HG02678 (cell line): ENCODE data around the gene CEP250.
"Not testable (repeated sequence)": the region's sequence is repeated elsewhere in the genome, so short reads cannot be mapped to it uniquely, and the experiment has no call there.

Experiments used
- ATAC-seq: cut with Tn5 transposase; IDR thresholded peaks from one replicate; pipeline ENCODE4 v1.9.1; 2021; ENCODE audit warnings: mild to moderate bottlenecking, moderate library complexity; ENCODE audit not compliant: unreplicated experiment

The CEP250 gene

GRCh38 chr20:35517767-35518166 lies 62.4 kb downstream of the CEP250 start:
- not testable (repeated sequence) for ATAC-seq

DNA sequence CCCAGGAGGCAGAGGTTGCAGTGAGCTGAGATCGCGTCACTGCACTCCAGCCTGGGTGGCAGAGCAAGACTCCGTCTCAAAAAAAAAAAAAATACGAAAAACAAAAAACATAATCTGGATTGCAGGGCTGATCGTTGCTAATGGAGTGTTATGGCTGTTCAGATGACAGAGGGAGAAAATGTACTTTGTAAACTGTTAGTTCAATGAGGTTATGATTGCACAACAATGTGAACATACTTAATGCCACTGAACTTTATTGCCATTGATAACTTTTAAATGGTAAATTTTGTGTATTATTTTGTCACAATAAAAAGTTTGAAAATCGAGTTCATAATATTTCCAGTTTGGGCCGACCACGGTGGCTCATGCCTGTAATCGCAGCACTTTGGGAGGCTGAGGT lies 63.6 kb downstream of the CEP250 start:
- ATAC-seq, result no peak

DNA sequence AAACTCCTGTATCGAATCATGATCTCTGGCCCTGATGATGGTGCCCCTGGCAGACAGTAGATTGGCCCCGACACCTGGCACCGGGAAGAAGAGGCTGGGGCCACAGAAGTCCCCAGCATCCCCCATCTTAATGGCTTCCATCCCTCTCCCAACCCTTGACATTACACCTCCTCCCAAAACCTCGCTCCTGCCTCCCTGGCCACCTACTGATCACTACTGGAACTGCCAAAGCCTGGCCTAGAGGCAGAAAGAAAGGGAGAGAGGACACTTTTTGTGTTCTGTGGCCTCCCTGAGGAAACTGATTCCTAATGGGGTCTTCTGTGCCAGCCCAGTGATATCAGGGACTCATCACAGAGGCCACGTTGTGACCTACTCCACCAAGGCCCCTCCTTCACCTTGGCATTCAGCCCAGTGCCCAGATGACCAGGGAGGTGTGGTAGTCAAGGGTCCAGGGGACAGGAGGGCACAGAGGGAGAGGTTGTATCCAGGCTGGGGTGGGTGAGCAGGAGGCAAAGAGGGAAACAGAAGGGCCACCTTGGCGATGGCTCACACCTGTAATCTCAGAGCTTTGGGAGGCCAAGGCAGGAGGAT lies 68.0 kb downstream of the CEP250 start:
- no peak for ATAC-seq

DNA sequence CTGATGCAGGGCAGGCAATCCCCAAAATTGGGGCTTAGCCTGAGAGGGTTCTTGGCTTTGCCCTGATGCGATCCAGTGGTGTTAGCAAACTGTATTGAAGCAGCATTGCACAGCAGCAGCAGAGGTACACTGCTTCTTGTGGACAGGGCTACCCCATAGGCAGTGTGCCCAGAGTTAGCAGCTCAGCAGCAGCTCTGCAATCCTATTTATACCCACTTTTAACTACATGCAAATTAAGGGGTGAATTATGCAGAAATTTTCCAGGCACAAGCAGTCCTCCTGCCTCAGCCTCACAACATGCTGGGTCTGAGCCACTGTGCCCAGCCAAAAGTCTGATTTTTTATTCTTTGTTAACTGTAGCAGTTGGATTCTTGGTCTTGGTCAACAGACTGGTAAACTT lies 70.2 kb downstream of the CEP250 start:
- ATAC-seq, result no peak

GRCh38 chr20:35527122-35527769 lies 71.8 kb downstream of the CEP250 start:
- ATAC-seq, result no peak

- no peak for ATAC-seq
These were observed 74.2 kb downstream of the CEP250 start, which contains the start of gene C20orf173 for GRCh38 chr20:35529552-35529951. C20orf173 (minus strand) TSS chr20:35529652; CDS start chr20:35529373, 279 bp downstream.

DNA sequence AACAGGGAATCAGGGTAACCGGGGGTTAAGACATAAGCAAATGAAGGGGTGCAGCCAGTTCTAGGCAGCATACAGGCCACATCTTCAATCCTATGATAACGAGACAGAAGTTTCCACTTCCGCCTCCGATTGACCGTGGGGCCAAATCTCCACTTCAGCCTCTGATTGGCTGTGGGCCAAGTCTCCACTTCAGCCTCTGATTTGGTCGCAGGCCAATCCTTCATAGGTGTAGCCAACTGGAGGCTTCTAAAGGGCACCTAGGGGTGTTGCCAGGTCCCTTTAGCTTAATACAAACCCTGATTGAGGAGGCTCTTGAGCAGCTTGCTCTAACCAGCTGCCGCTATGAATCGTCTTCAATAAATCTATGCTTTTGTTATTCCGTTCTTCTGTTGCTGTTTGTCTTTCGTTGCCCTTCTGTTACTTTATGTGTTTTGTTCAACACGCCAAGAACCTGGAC lies 84.4 kb downstream of the CEP250 start:
- ATAC-seq, result peak; percentile 74

DNA sequence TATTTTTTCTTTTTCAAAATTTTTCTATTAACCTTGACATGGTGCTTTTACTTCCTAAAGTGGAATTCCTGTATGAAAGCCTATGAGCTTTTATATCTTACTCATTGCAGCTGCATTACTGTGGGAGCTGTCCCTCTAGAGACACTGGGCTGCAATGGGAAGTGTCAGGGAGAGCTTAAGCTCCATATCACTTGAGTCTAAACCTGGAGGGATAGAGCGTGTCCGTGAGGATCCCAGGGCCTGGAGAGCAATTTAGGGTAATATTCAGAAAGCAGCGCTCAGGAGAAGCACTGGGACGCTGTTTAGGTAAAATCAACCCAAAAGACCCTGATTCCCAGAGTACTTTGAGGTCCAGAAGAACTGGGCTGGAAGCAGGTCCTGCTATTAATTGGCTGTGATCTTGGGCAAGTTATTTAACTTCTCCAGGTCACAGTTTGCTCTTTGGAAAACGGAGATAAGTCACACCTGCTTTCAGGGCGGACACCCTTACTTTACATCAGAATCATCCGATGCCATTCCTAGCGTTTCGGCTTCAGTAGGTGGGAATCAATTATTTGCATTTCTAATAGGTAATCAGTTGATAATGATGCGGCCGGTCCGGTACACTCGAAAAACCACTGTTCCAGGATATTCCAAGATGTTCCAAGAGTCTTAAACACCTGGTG lies 85.9 kb downstream of the CEP250 start:
- no peak for ATAC-seq

DNA sequence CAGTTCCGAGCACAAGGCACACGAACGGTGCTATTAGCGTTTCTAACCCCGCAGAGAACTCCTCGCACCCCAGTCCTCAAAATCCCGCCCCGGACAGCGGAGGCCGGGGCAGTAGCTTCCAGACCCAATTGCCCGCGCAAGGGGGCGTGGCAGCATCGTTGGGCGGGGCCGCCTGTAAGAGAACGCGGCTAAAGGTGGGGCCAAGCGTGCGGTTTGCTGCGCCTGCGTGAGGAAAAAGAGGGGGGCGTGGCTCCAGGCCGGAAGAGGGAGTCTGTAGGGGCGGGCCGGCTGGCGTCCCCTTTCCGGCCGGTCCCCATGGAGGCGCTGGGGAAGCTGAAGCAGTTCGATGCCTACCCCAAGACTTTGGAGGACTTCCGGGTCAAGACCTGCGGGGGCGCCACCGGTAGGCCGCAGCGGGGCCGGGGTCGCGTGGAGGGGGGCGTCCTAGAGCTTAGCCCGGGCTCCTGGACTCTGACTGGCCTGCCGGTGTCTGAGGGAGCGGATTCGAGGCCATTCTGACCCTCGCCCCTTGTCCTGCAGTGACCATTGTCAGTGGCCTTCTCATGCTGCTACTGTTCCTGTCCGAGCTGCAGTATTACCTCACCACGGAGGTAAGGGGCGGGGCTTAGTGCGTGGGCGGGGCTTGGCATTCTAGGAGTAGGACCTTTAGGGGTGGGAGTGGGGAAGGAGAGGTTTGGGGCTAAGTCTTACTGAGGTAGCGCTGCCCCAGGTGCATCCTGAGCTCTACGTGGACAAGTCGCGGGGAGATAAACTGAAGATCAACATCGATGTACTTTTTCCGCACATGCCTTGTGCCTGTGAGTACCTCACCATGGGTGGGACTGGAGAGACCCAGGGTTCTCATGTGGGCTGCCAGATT lies 86.6 kb downstream of the CEP250 start, which contains the start of gene ERGIC3:
TSS of gene ERGIC3 (plus strand) at position 296 of the 880 bp plus-strand sequence. CDS start at position 316, 20 bp downstream.
- ATAC-seq, result peak; percentile 84

DNA sequence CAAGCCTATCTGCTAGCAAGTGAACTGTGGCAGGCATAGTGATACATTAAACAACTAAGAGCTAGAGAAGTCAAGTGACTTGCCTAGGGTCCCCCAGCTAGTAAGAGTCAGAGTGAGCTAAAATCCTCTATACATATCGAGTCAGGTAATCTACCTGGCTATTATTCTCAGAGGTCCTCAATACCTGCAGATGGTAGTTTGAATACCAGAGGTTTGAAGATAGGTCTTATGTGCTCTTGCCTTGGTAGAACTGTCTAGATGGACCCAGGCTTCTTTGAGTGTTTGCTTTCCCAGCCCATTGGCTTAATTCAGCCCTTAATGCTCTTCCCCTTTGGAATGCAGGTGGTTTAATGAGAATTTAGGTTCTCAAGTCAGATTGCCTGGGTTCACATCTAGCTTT lies 87.6 kb downstream of the CEP250 start:
- no peak for ATAC-seq

- ATAC-seq, result no peak
These were observed 89.0 kb downstream of the CEP250 start for GRCh38 chr20:35544436-35544835.

DNA sequence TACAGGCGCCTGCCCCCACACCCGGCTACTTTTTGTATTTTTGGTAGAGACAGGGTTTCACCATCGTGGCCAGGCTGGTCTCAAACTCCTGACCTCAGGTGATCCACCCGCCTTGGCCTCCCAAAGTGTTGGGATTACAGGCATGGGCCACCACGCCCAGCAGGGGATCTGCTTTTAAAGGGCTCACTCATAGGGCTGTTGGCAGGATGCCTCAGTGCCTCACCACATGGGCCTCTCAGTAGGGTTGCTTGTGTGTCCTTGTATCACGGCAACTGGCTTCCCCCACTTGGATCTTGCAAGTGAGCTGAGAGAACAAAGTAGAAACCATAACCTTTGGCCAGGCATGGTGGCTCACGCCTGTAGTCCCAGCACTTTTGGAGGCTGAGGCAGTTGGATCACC lies 89.5 kb downstream of the CEP250 start:
- ATAC-seq, result not testable (repeated sequence)

GRCh38 chr20:35546127-35546526 lies 90.7 kb downstream of the CEP250 start:
- ATAC-seq, result no peak

GRCh38 chr20:35547329-35547728 lies 91.9 kb downstream of the CEP250 start:
- no peak for ATAC-seq

- ATAC-seq, result no peak
These were observed 96.1 kb downstream of the CEP250 start for GRCh38 chr20:35551503-35551902.

- no peak for ATAC-seq
These were observed 97.5 kb downstream of the CEP250 start for GRCh38 chr20:35552914-35553313.

DNA sequence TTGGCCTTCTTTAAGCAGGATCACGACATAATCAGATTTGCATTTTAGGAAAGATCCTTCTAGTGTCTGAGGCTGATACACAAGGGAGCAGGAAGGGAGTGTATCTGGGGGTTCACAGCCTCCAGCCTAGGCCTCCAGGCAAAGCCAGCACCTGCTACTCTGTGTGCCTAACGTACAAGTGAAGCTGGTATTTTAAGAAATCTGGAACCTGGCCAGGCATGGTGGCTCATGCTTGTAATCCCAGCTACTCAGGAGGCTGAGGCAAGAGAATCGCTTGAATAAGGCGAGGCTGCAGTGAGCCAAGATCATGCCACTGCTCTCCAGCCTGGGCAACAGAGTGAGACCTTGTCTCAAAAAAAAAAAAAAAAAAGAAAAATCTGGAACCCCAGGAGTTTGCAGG lies 100.1 kb downstream of the CEP250 start:
- ATAC-seq, result not testable (repeated sequence)

DNA sequence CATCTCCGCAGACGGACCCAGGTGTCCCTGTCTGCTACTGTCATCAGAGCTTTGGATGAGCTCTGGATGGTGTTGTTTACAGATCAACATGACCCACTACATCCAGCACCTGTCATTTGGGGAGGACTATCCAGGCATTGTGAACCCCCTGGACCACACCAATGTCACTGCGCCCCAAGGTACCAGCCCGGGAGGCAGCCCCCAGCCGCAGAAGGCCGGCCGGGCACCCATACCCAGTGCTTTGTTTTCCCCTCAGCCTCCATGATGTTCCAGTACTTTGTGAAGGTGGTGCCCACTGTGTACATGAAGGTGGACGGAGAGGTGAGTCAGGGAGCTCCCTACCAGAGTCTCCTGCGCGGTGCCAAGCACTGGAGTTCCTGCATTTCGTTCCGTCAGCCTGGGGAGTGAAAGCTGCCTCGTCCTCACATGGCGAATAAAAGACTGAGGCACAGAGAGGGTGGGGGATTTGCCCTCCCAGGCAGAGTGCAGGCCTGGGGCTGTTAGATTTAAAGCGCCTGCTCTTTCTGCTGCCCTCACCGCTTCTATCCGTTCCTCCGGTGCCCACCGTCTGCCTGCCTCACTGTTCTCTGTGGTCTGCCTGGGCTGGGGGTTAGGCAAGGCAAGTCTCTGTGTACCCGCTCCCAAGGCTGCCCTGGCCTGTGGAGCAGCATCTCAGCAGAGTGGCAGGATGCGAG lies 100.7 kb downstream of the CEP250 start:
- no peak for ATAC-seq

- ATAC-seq, result no peak
These were observed 101.5 kb downstream of the CEP250 start for GRCh38 chr20:35556871-35557270.

DNA sequence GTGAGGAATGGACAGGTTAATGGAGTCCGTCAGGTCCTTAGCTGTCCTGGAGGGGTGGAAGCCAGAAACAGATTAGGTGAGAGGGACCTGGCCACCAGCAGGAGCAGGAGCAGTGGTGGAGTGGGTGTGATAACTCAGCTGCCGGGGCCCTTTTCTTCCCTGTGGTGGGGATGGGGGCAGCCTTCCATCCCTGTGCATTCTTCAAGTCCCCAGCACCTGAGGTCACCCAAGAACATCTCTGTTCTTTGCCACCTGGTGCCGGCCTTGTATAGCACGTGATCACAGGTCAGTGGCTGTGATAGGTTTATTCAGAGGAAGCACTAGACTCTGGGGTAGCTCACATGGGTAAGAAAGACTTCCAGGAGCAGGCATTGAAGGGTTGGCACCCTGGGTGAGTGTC lies 103.1 kb downstream of the CEP250 start:
- ATAC-seq, result no peak
